Natural killer cell (primary cell): ENCODE measurements around the gene IGFBP3. TPM values are rescaled to one million over a fixed set of nuclear protein-coding genes. Genes with fewer than 3 reads are reported as not detected.

ENCODE experiments used
- ATAC-seq, 3 donors: fragments of 150-1000 bp in 2 of 3; fragments of 200-7000 bp in 1 of 3; cut with Tn5 transposase; 1 replicate in 1 of 3; 2 replicates in 2 of 3; pipeline ENCODE4 v1.10.0; 2021; ENCODE audit warnings: mild to moderate bottlenecking in 2 of 3, moderate library complexity in 2 of 3
- DNase-seq, 2 donors: peaks; one replicate each; pipeline versions ENCODE4 v3.0.0 to v3.0.0-alpha.2; 2013 to 2021; ENCODE audit warnings: mixed read lengths in 1 of 2
- H3K27ac ChIP-seq: one replicate; pipeline ENCODE4 v1.5.1; 2013; ENCODE audit warnings: mild to moderate bottlenecking, low read length
- H3K27me3 ChIP-seq: one replicate; pipeline ENCODE4 v1.6.1; 2013; ENCODE audit warnings: low read length; ENCODE audit not compliant: control insufficient read depth, insufficient read depth
- H3K36me3 ChIP-seq: one replicate; pipeline ENCODE4 v1.6.1; 2013; ENCODE audit warnings: low read length; ENCODE audit not compliant: control insufficient read depth, insufficient read depth
- H3K4me1 ChIP-seq: one replicate; pipeline ENCODE4 v1.6.1; 2013; ENCODE audit warnings: low read length; ENCODE audit not compliant: control insufficient read depth, insufficient read depth
- H3K4me3 ChIP-seq: one replicate; pipeline ENCODE4 v1.5.1; 2013; ENCODE audit warnings: low read length
- H3K9me3 ChIP-seq: one replicate; pipeline ENCODE4 v1.6.1; 2013; ENCODE audit warnings: low read length; ENCODE audit not compliant: control insufficient read depth, insufficient read depth
- H3K27ac Mint-ChIP-seq, 2 donors: one replicate each; pipeline ENCODE4 v1.8.0; 2022; ENCODE audit warnings: mild to moderate bottlenecking in 2 of 2, mixed read lengths in 2 of 2, moderate library complexity in 1 of 2
- H3K27me3 Mint-ChIP-seq, 2 donors: one replicate each; pipeline ENCODE4 v1.8.0; 2022; ENCODE audit warnings: low read depth in 2 of 2, mixed read lengths in 2 of 2
- H3K36me3 Mint-ChIP-seq: one replicate; pipeline ENCODE4 v1.8.0; 2022; ENCODE audit warnings: mixed read lengths
- H3K4me1 Mint-ChIP-seq, 2 donors: one replicate each; pipeline ENCODE4 v1.8.0; 2022; ENCODE audit warnings: mixed read lengths in 2 of 2
- H3K4me3 Mint-ChIP-seq: one replicate; pipeline ENCODE4 v1.8.0; 2022; ENCODE audit warnings: mild to moderate bottlenecking, moderate library complexity, mixed read lengths
- H3K9me3 Mint-ChIP-seq, 2 donors: one replicate each; pipeline ENCODE4 v1.8.0; 2022; ENCODE audit warnings: mixed read lengths in 2 of 2
- WGBS: methylation state at CpG from one replicate; pipeline ENCODE4 v1.1.7; 2013; ENCODE audit warnings: missing lambda C conversion rate; ENCODE audit not compliant: insufficient coverage; 5-methylcytosine and 5-hydroxymethylcytosine counted together
- intact Hi-C: fragments of 100-400 bp; cut with micrococcal nuclease; formaldehyde crosslinking; loops from one replicate; pipeline ENCODE4 v1.14.2; 2022
- total RNA-seq, 4 donors: library from RNA; stranded (reverse); fragments of 120-200 nt in 1 of 4; gene quantifications; one replicate each; pipeline versions ENCODE4 v1.2.3 to v1.2.4, GENCODE V29; 2013 to 2022
- TF ChIP-seq, protein P1 (sequence below): fragments of 200-600 bp; IDR thresholded peaks from one replicate; pipeline ENCODE4 v1.8.0; 2022; ENCODE audit warnings: antibody characterized with exemption

The IGFBP3 gene
- total RNA-seq, 3 donors from 2014 or later (not counting 1 experiment from before 2014, with no cell fraction given) = 0.39 to 10.2 (median 1.2) TPM

DNA sequence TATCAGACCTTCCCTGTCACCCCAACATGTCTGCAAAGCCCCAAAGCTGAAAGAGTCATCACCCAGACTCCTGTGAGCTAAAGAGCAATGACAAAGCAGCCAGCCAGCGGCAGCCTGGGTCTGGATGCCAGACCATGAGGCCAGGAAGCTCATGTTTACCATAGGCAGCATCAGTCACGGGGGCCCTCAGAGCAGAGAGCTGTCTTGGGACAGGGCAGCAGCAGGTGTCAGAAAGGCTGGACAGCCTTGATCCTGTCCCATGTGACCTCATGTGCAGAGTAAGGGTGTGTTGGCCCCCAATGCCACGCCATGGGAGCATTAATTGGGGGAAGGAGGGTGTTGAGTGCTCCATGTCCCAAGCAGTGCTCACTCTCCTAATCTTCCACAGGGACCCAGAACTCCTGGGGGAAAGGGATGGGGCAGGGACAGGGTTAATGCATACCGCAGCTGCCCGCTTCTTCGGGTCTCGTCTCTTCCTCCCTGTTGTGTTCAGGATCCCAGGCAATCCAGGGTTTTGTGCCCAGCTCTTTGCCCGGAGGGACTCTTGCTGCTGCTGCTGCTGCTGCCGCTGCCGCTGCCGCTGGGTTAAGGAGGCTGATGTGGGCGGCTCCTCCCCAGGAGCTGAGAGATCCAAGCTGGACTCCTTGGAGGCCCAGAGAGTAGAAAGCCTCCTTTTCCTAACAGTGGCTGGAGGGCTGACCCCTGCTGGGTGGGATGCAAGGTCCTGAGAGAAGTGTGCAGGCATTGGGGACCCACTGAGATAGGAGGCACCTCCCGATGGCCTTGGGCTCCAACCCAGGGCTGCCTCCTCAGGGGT is 55.3 kb downstream of the IGFBP3 start:
- Mint-ChIP-seq H3K27me3 (peaks cover 10% of the 10 kb centered on the region in 2 donors), H3K36me3 (no peaks in the 10 kb centered on the region), H3K9me3 (no peaks in the 10 kb centered on the region), H3K4me3 (no peak overlapping the region), H3K27ac (no peak overlapping the region), H3K4me1 (no peaks in the 10 kb centered on the region)
- H3K4me3 ChIP-seq = no peak overlapping the region
- ATAC-seq = no peak
- no peaks in the 10 kb centered on the region for H3K4me1 ChIP-seq
- TF ChIP-seq, protein P1, sequence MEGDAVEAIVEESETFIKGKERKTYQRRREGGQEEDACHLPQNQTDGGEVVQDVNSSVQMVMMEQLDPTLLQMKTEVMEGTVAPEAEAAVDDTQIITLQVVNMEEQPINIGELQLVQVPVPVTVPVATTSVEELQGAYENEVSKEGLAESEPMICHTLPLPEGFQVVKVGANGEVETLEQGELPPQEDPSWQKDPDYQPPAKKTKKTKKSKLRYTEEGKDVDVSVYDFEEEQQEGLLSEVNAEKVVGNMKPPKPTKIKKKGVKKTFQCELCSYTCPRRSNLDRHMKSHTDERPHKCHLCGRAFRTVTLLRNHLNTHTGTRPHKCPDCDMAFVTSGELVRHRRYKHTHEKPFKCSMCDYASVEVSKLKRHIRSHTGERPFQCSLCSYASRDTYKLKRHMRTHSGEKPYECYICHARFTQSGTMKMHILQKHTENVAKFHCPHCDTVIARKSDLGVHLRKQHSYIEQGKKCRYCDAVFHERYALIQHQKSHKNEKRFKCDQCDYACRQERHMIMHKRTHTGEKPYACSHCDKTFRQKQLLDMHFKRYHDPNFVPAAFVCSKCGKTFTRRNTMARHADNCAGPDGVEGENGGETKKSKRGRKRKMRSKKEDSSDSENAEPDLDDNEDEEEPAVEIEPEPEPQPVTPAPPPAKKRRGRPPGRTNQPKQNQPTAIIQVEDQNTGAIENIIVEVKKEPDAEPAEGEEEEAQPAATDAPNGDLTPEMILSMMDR = no peak
- no peaks in the 10 kb centered on the region for H3K36me3 ChIP-seq
- DNase-seq = no peak
- no peak overlapping the region for H3K27ac ChIP-seq
- no peaks in the 10 kb centered on the region for H3K27me3 ChIP-seq
- no peaks in the 10 kb centered on the region for H3K9me3 ChIP-seq
- WGBS = 80% methylated on average over 12 of the region's 13 CpGs
- intact Hi-C loops = no loop called here

DNA sequence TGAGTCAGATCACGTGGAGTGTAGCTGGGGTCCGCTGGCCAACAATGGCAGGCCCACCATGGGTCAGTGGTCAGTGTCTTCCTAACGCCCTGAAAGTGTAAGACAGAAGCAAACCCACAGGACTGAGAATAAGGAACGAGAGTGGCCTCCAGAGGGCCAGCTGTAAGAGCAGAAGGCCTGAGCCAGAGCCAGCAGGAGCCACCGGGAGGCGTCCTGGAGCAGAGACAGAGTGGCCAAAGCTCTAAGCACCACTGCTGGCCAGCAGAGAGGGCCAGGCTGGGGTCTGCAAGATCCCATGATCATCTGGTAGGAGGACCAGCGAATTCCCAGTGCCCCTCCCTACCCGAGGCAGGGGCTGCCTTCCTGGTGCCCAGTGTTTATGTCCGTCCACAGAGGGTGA is 57.4 kb downstream of the IGFBP3 start:
- no peaks in the 10 kb centered on the region for H3K4me1 Mint-ChIP-seq
- H3K36me3 Mint-ChIP-seq = no peaks in the 10 kb centered on the region
- H3K27ac Mint-ChIP-seq = no peak overlapping the region
- Histone ChIP-seq H3K4me1 (no peaks in the 10 kb centered on the region), H3K9me3 (no peaks in the 10 kb centered on the region), H3K27ac (no peak overlapping the region), H3K4me3 (no peak overlapping the region), H3K27me3 (peaks cover 2% of the 10 kb centered on the region), H3K36me3 (no peaks in the 10 kb centered on the region)
- 74% methylated on average over 9 of the region's 9 CpGs for WGBS
- ATAC-seq = no peak
- intact Hi-C loops = no loop called here
- H3K4me3 Mint-ChIP-seq = no peak overlapping the region
- TF ChIP-seq, protein P1 = no peak
- no peaks in the 10 kb centered on the region for H3K9me3 Mint-ChIP-seq
- peaks cover 7 to 10% of the 10 kb centered on the region in 2 donors for H3K27me3 Mint-ChIP-seq
- no peak for DNase-seq

Other genes with a start within 250 kb of the IGFBP3 start
- gene CCDC201, start 48.2 kb downstream of the IGFBP3 start, total RNA-seq = not detected
- gene IGFBP1, start 32.8 kb downstream of the IGFBP3 start, total RNA-seq = not detected